Adipocyte (in vitro differentiated cells): Measurements from ENCODE around the gene MED15.

Source experiments
- DNase-seq: peaks from one replicate; pipeline ENCODE4 v3.0.0-alpha.2; 2015; ENCODE audit warnings: low read depth
- H3K27me3 ChIP-seq: replicated peaks from 2 replicates; pipeline ENCODE4 v1.7.0; 2013; ENCODE audit warnings: mild to moderate bottlenecking, low read length, moderate library complexity; ENCODE audit not compliant: control insufficient read depth, insufficient read depth
- H3K36me3 ChIP-seq: 2 replicates; pipeline ENCODE4 v1.7.0; 2013; ENCODE audit warnings: low read length, mild to moderate bottlenecking, moderate library complexity; ENCODE audit not compliant: control insufficient read depth, insufficient read depth, severe bottlenecking
- H3K4me1 ChIP-seq: 2 replicates; pipeline ENCODE4 v1.7.0; 2013; ENCODE audit warnings: mild to moderate bottlenecking, low read length, moderate library complexity; ENCODE audit not compliant: control insufficient read depth, insufficient read depth
- H3K4me3 ChIP-seq: 2 replicates; pipeline ENCODE4 v1.7.0; 2013; ENCODE audit warnings: mild to moderate bottlenecking, low read length, moderate library complexity
- H3K9ac ChIP-seq: 2 replicates; pipeline ENCODE4 v1.7.0; 2013; ENCODE audit warnings: mild to moderate bottlenecking, low read length, moderate library complexity
- H3K9me3 ChIP-seq: 2 replicates; pipeline ENCODE4 v1.7.0; 2013; ENCODE audit warnings: mild to moderate bottlenecking, low read length, moderate library complexity; ENCODE audit not compliant: control insufficient read depth

MED15 gene

GRCh38 chr22:20577549-20577975, 70.2 kb downstream of the MED15 start:
- H3K36me3 ChIP-seq = peaks cover 89% of the 10 kb centered on the region
- no peak overlapping the region for H3K9ac ChIP-seq
- H3K9me3 ChIP-seq = no peaks in the 10 kb centered on the region
- DNase-seq = no peak
- peaks cover 18% of the 10 kb centered on the region for H3K4me1 ChIP-seq
- H3K27me3 ChIP-seq = no peaks in the 10 kb centered on the region
- H3K4me3 ChIP-seq = no peak overlapping the region

GRCh38 chr22:20578192-20578591, 70.8 kb downstream of the MED15 start:
- peaks cover 89% of the 10 kb centered on the region for H3K36me3 ChIP-seq

GRCh38 chr22:20578707-20579106, 71.3 kb downstream of the MED15 start:
- Histone ChIP-seq H3K4me3 (no peak overlapping the region), H3K9ac (no peak overlapping the region), H3K4me1 (peaks cover 18% of the 10 kb centered on the region), H3K36me3 (peaks cover 89% of the 10 kb centered on the region), H3K27me3 (no peaks in the 10 kb centered on the region), H3K9me3 (no peaks in the 10 kb centered on the region)
- no peak for DNase-seq

More at GRCh38 chr22:20578192-20578591, 70.8 kb downstream of the MED15 start:
- Histone ChIP-seq H3K9me3 (no peaks in the 10 kb centered on the region), H3K4me1 (peaks cover 18% of the 10 kb centered on the region), H3K27me3 (no peaks in the 10 kb centered on the region), H3K9ac (no peak overlapping the region), H3K4me3 (no peak overlapping the region)
- DNase-seq = no peak

- Histone ChIP-seq H3K4me1 (peaks cover 18% of the 10 kb centered on the region), H3K9ac (no peak overlapping the region), H3K27me3 (no peaks in the 10 kb centered on the region), H3K4me3 (no peak overlapping the region), H3K36me3 (peaks cover 89% of the 10 kb centered on the region), H3K9me3 (no peaks in the 10 kb centered on the region)
- DNase-seq = no peak
Measured at GRCh38 chr22:20579273-20580120, 72.1 kb downstream of the MED15 start.

GRCh38 chr22:20580179-20580578, 72.8 kb downstream of the MED15 start:
- H3K4me1 ChIP-seq = peaks cover 18% of the 10 kb centered on the region
- H3K36me3 ChIP-seq = peaks cover 89% of the 10 kb centered on the region

GRCh38 chr22:20580611-20581502, 73.4 kb downstream of the MED15 start:
- peaks cover 89% of the 10 kb centered on the region for H3K36me3 ChIP-seq
- H3K9ac ChIP-seq = no peak overlapping the region
- peaks cover 18% of the 10 kb centered on the region for H3K4me1 ChIP-seq
- H3K4me3 ChIP-seq = no peak overlapping the region
- H3K9me3 ChIP-seq = no peaks in the 10 kb centered on the region
- H3K27me3 ChIP-seq = no peaks in the 10 kb centered on the region
- DNase-seq = no peak

More at GRCh38 chr22:20580179-20580578, 72.8 kb downstream of the MED15 start:
- no peaks in the 10 kb centered on the region for H3K27me3 ChIP-seq
- H3K9ac ChIP-seq = no peak overlapping the region
- no peaks in the 10 kb centered on the region for H3K9me3 ChIP-seq
- no peak overlapping the region for H3K4me3 ChIP-seq
- DNase-seq = no peak

GRCh38 chr22:20581503-20582170, 74.2 kb downstream of the MED15 start:
- no peaks in the 10 kb centered on the region for H3K9me3 ChIP-seq
- no peak overlapping the region for H3K9ac ChIP-seq
- peaks cover 89% of the 10 kb centered on the region for H3K36me3 ChIP-seq
- H3K27me3 ChIP-seq = no peaks in the 10 kb centered on the region
- peaks cover 12% of the 10 kb centered on the region for H3K4me1 ChIP-seq
- H3K4me3 ChIP-seq = no peak overlapping the region
- DNase-seq = no peak

- H3K27me3 ChIP-seq = no peaks in the 10 kb centered on the region
- peaks cover 7% of the 10 kb centered on the region for H3K4me1 ChIP-seq
- H3K9ac ChIP-seq = no peak overlapping the region
- DNase-seq = no peak
- peaks cover 90% of the 10 kb centered on the region for H3K36me3 ChIP-seq
- H3K4me3 ChIP-seq = no peak overlapping the region
- no peaks in the 10 kb centered on the region for H3K9me3 ChIP-seq
Measured at GRCh38 chr22:20582171-20582511, 74.7 kb downstream of the MED15 start.

GRCh38 chr22:20582520-20583361, 75.3 kb downstream of the MED15 start:
- peaks cover 96% of the 10 kb centered on the region for H3K36me3 ChIP-seq
- H3K9me3 ChIP-seq = no peaks in the 10 kb centered on the region

GRCh38 chr22:20583471-20583922, 76.1 kb downstream of the MED15 start:
- no peak overlapping the region for H3K9ac ChIP-seq
- peaks cover 92% of the 10 kb centered on the region for H3K36me3 ChIP-seq
- H3K4me1 ChIP-seq = no peaks in the 10 kb centered on the region
- no peak for DNase-seq
- H3K9me3 ChIP-seq = no peaks in the 10 kb centered on the region
- H3K27me3 ChIP-seq = no peaks in the 10 kb centered on the region
- no peak overlapping the region for H3K4me3 ChIP-seq

More at GRCh38 chr22:20582520-20583361, 75.3 kb downstream of the MED15 start:
- no peak overlapping the region for H3K9ac ChIP-seq
- peaks cover 1% of the 10 kb centered on the region for H3K4me1 ChIP-seq
- no peak overlapping the region for H3K4me3 ChIP-seq
- DNase-seq = no peak
- no peaks in the 10 kb centered on the region for H3K27me3 ChIP-seq
